ENCODE data around the gene DDX28.
"Not testable (repeated sequence)": the region's sequence is repeated elsewhere in the genome, so short reads cannot be mapped to it uniquely, and the experiment has no call there.

Gene DDX28

GRCh38 chr16:67986949-67987348, 36.1 kb downstream of the DDX28 start:
- H3K27ac ChIP-seq: no peak overlapping the region
- H3K27me3 ChIP-seq: no peaks in the 10 kb centered on the region
- H3K4me3 ChIP-seq: no peak overlapping the region
- no peak overlapping the region for H3K4me2 ChIP-seq
- H3K9me3 ChIP-seq: no peaks in the 10 kb centered on the region
- H4K20me1 ChIP-seq: no peaks in the 10 kb centered on the region
- TF ChIP-seq Cebpa-rat (IDR thresholded peaks at IDR 0.05): no peak
- H3K4me1 ChIP-seq: peaks cover 41% of the 10 kb centered on the region
- no peak overlapping the region for H3K9ac ChIP-seq
- no peaks in the 10 kb centered on the region for H3K36me3 ChIP-seq

GRCh38 chr16:67982011-67982696, 40.9 kb downstream of the DDX28 start:
- no peaks in the 10 kb centered on the region for H3K36me3 ChIP-seq
- no peak overlapping the region for H3K9ac ChIP-seq
- H3K27me3 ChIP-seq: no peaks in the 10 kb centered on the region
- no peaks in the 10 kb centered on the region for H4K20me1 ChIP-seq
- H3K9me3 ChIP-seq: no peaks in the 10 kb centered on the region
- no peak overlapping the region for H3K4me3 ChIP-seq
- H3K4me1 ChIP-seq: peaks cover 37% of the 10 kb centered on the region
- TF ChIP-seq Cebpa-rat (IDR thresholded peaks at IDR 0.05): no peak
- H3K4me2 ChIP-seq: no peak overlapping the region
- H3K27ac ChIP-seq: no peak overlapping the region

- Histone ChIP-seq H3K27me3 (no peaks in the 10 kb centered on the region), H3K4me1 (peaks cover 26% of the 10 kb centered on the region), H3K9me3 (no peaks in the 10 kb centered on the region), H3K36me3 (no peaks in the 10 kb centered on the region), H3K27ac (no peak within 1 kb of the TSS), H3K4me2 (no peak within 1 kb of the TSS), H3K4me3 (no peak within 1 kb of the TSS), H3K9ac (no peak within 1 kb of the TSS), H4K20me1 (no peaks in the 10 kb centered on the region)
- no peak for TF ChIP-seq Cebpa-rat (IDR thresholded peaks at IDR 0.05)
Measured at GRCh38 chr16:67979955-67980678, 42.9 kb downstream of the DDX28 start, which contains the start of gene DPEP3. Gene DPEP3 (minus strand): TSS chr16:67980499. CDS start chr16:67980380, 119 bp downstream.

GRCh38 chr16:67977469-67978227, 45.4 kb downstream of the DDX28 start:
- H4K20me1 ChIP-seq: no peaks in the 10 kb centered on the region
- peaks cover 8% of the 10 kb centered on the region; the same call in 1 of the 2 replicates for H3K4me1 ChIP-seq

GRCh38 chr16:67977005-67977404, 46.0 kb downstream of the DDX28 start:
- H3K9me3 ChIP-seq: no peaks in the 10 kb centered on the region

More at GRCh38 chr16:67977469-67978227, 45.4 kb downstream of the DDX28 start:
- no peak for TF ChIP-seq Cebpa-rat (IDR thresholded peaks at IDR 0.05)
- H3K4me2 ChIP-seq: no peak overlapping the region
- H3K27ac ChIP-seq: no peak overlapping the region
- H3K36me3 ChIP-seq: no peaks in the 10 kb centered on the region
- no peaks in the 10 kb centered on the region for H3K27me3 ChIP-seq
- H3K9me3 ChIP-seq: no peaks in the 10 kb centered on the region
- H3K9ac ChIP-seq: no peak overlapping the region
- H3K4me3 ChIP-seq: no peak overlapping the region

GRCh38 chr16:67976205-67976604, 46.8 kb downstream of the DDX28 start:
- Histone ChIP-seq H3K9ac (no peak overlapping the region), H3K27me3 (no peaks in the 10 kb centered on the region), H3K9me3 (no peaks in the 10 kb centered on the region), H3K27ac (no peak overlapping the region), H4K20me1 (no peaks in the 10 kb centered on the region), H3K36me3 (no peaks in the 10 kb centered on the region), H3K4me3 (no peak overlapping the region), H3K4me2 (no peak overlapping the region), H3K4me1 (peaks cover 8% of the 10 kb centered on the region; the same call in 1 of the 2 replicates)
- TF ChIP-seq Cebpa-rat (IDR thresholded peaks at IDR 0.05): no peak

More at GRCh38 chr16:67977005-67977404, 46.0 kb downstream of the DDX28 start:
- Histone ChIP-seq H3K27ac (no peak overlapping the region), H3K4me1 (peaks cover 8% of the 10 kb centered on the region; the same call in 1 of the 2 replicates), H3K4me3 (no peak overlapping the region), H4K20me1 (no peaks in the 10 kb centered on the region), H3K9ac (no peak overlapping the region), H3K27me3 (no peaks in the 10 kb centered on the region), H3K36me3 (no peaks in the 10 kb centered on the region), H3K4me2 (no peak overlapping the region)
- TF ChIP-seq Cebpa-rat (IDR thresholded peaks at IDR 0.05): no peak

GRCh38 chr16:67975321-67976105, 47.5 kb downstream of the DDX28 start:
- H3K27me3 ChIP-seq: no peaks in the 10 kb centered on the region
- H3K36me3 ChIP-seq: no peaks in the 10 kb centered on the region
- H4K20me1 ChIP-seq: no peaks in the 10 kb centered on the region
- no peak overlapping the region for H3K27ac ChIP-seq
- no peak overlapping the region for H3K4me2 ChIP-seq
- no peak overlapping the region for H3K9ac ChIP-seq
- peaks cover 8% of the 10 kb centered on the region; the same call in 1 of the 2 replicates for H3K4me1 ChIP-seq
- H3K4me3 ChIP-seq: no peak overlapping the region
- TF ChIP-seq Cebpa-rat (IDR thresholded peaks at IDR 0.05): no peak
- H3K9me3 ChIP-seq: no peaks in the 10 kb centered on the region

GRCh38 chr16:67972285-67972684, 50.7 kb downstream of the DDX28 start:
- H4K20me1 ChIP-seq, H3K4me2 ChIP-seq, H3K9ac ChIP-seq, H3K27me3 ChIP-seq, H3K36me3 ChIP-seq, H3K4me3 ChIP-seq, H3K9me3 ChIP-seq, H3K27ac ChIP-seq: not testable (repeated sequence)
- peaks cover 22% of the 10 kb centered on the region for H3K4me1 ChIP-seq

- H3K4me2 ChIP-seq: no peak overlapping the region
Measured at GRCh38 chr16:67971111-67971510, 51.9 kb downstream of the DDX28 start.

More at GRCh38 chr16:67971111-67971510, 51.9 kb downstream of the DDX28 start:
- Histone ChIP-seq H3K9ac (no peak overlapping the region), H3K4me3 (no peak overlapping the region), H4K20me1 (peaks cover 16% of the 10 kb centered on the region; the same call in 1 of the 2 replicates), H3K27me3 (no peaks in the 10 kb centered on the region), H3K4me1 (peaks cover 34% of the 10 kb centered on the region), H3K9me3 (no peaks in the 10 kb centered on the region), H3K27ac (no peak overlapping the region), H3K36me3 (no peaks in the 10 kb centered on the region)
- no peak for TF ChIP-seq Cebpa-rat (IDR thresholded peaks at IDR 0.05)
